PFSK-1 (cell line): ENCODE measurements around the gene ZNF407.

Experiments
- FOXP2 ChIP-seq: optimal IDR thresholded peaks from 2 replicates; pipeline ENCODE3; 2011; ENCODE audit warnings: borderline replicate concordance, control low read depth, inconsistent platforms; ENCODE audit not compliant: insufficient read depth; ENCODE audit errors: extremely low read length, extremely low read depth
- POLR2AphosphoS5 ChIP-seq: IDR thresholded peaks from 2 replicates; pipeline ENCODE4 v1.6.1; 2012; ENCODE audit warnings: low read depth, mild to moderate bottlenecking, control low read depth, low read length, moderate library complexity
- REST ChIP-seq, 2 experiments: IDR thresholded peaks; 2 replicates each; pipeline versions ENCODE4 v1.6.1 to v1.8.0; 2011 to 2012; ENCODE audit warnings: low read depth in 2 of 2, low read length in 2 of 2, control low read depth in 1 of 2, inconsistent platforms in 1 of 2, mild to moderate bottlenecking in 1 of 2, moderate library complexity in 1 of 2; ENCODE audit not compliant: insufficient read depth in 1 of 2
- SIN3A ChIP-seq: IDR thresholded peaks from 2 replicates; pipeline ENCODE4 v1.6.1; 2012; ENCODE audit warnings: mild to moderate bottlenecking, low read length, moderate library complexity, borderline replicate concordance; ENCODE audit not compliant: insufficient read depth
- TAF1 ChIP-seq: IDR thresholded peaks from 2 replicates; pipeline ENCODE4 v1.6.1; 2012; ENCODE audit warnings: low read length, control low read depth, borderline replicate concordance; ENCODE audit not compliant: insufficient read depth

The ZNF407 gene

GRCh38 chr18:75073654-75074053 is 476.0 kb downstream of the ZNF407 start:
- no peak for TF ChIP-seq REST (IDR thresholded peaks at IDR 0.05; ENCODE audit: insufficient read depth in 1 of 2, low read depth in 2 of 2, low read length in 2 of 2)

- TF ChIP-seq POLR2AphosphoS5 (no peak), REST (IDR thresholded peaks at IDR 0.05; ENCODE audit: insufficient read depth in 1 of 2, low read depth in 2 of 2, low read length in 2 of 2) (no peak), SIN3A (no peak), TAF1 (no peak), FOXP2 (no peak)
Measured at GRCh38 chr18:75074196-75075015, 476.7 kb downstream of the ZNF407 start.

- TF ChIP-seq POLR2AphosphoS5: no peak
- no peak for TF ChIP-seq SIN3A
- TF ChIP-seq FOXP2: no peak
- no peak for TF ChIP-seq REST (IDR thresholded peaks at IDR 0.05; ENCODE audit: insufficient read depth in 1 of 2, low read depth in 2 of 2, low read length in 2 of 2)
- no peak for TF ChIP-seq TAF1
Measured at GRCh38 chr18:75075016-75075305, 477.3 kb downstream of the ZNF407 start.

- no peak for TF ChIP-seq FOXP2
- no peak for TF ChIP-seq SIN3A
- TF ChIP-seq POLR2AphosphoS5: no peak
- no peak for TF ChIP-seq REST (IDR thresholded peaks at IDR 0.05; ENCODE audit: insufficient read depth in 1 of 2, low read depth in 2 of 2, low read length in 2 of 2)
- no peak for TF ChIP-seq TAF1
Measured at GRCh38 chr18:75075429-75075841, 477.8 kb downstream of the ZNF407 start.

GRCh38 chr18:75076286-75076685 is 478.6 kb downstream of the ZNF407 start:
- no peak for TF ChIP-seq SIN3A
- no peak for TF ChIP-seq TAF1
- no peak for TF ChIP-seq REST (IDR thresholded peaks at IDR 0.05; ENCODE audit: insufficient read depth in 1 of 2, low read depth in 2 of 2, low read length in 2 of 2)
- no peak for TF ChIP-seq FOXP2
- TF ChIP-seq POLR2AphosphoS5: no peak
